Body of pancreas (tissue), 4 donors: Measurements from ENCODE around the gene ERV3-1. TPM values are rescaled to one million over a fixed set of nuclear protein-coding genes. Genes with fewer than 3 reads are reported as not detected.

Source experiments
- ATAC-seq: fragments of 150-250 bp; one replicate; pipeline ENCODE4 v1.9.1; 2016
- DNase-seq, 4 donors: peaks; one replicate each; pipeline ENCODE4 v3.0.0-alpha.2; 2019
- H3K27ac ChIP-seq, 4 donors: fragments of 200-600 bp; sonication (generic); 1 replicate in 3 of 4; 2 replicates in 1 of 4; pipeline versions ENCODE4 v1.5.1 to v1.6.1; 2016 to 2019; ENCODE audit warnings: mild to moderate bottlenecking in 1 of 4, mixed read lengths in 1 of 4, moderate library complexity in 1 of 4
- H3K27me3 ChIP-seq, 2 donors: fragments of 200-600 bp; sonication (generic); one replicate each; pipeline ENCODE4 v1.6.0; 2016; ENCODE audit warnings: mild to moderate bottlenecking in 1 of 2
- H3K36me3 ChIP-seq, 2 donors: fragments of 200-600 bp; sonication (generic); replicated peaks in 1 of 2; 2 replicates each; pipeline ENCODE4 v1.5.1; 2016; ENCODE audit warnings: low read depth in 2 of 2; ENCODE audit not compliant: insufficient read depth in 1 of 2
- H3K4me1 ChIP-seq: fragments of 200-600 bp; sonication (generic); one replicate; pipeline ENCODE4 v1.6.0; 2016
- H3K4me3 ChIP-seq, 2 donors: fragments of 200-600 bp; sonication (generic); 1 replicate in 1 of 2; 2 replicates in 1 of 2; pipeline ENCODE4 v1.5.1; 2016 to 2019
- H3K9me3 ChIP-seq, 3 donors: fragments of 200-600 bp; sonication (generic); 1 replicate in 2 of 3; 2 replicates in 1 of 3; pipeline ENCODE4 v1.5.1; 2016
- CTCF ChIP-seq, 7 experiments: fragments of 450-650 bp in 4 of 7; fragments of 200-600 bp in 3 of 7; sonication (generic) in 3 of 7; IDR thresholded peaks; one replicate each; pipeline ENCODE4 v1.5.1; 2016 to 2019; ENCODE audit warnings: antibody characterized with exemption in 7 of 7
- POLR2A ChIP-seq, 3 donors: fragments of 450-650 bp; IDR thresholded peaks; one replicate each; pipeline ENCODE4 v1.6.1; 2016; ENCODE audit warnings: antibody characterized with exemption in 3 of 3, mild to moderate bottlenecking in 2 of 3
- WGBS, 2 donors: methylation state at CpG; one replicate each; pipeline ENCODE4 v1.1.5; 2017; 5-methylcytosine and 5-hydroxymethylcytosine counted together
- intact Hi-C: fragments of 100-400 bp; cut with DNase I; formaldehyde crosslinking; loops from one replicate; pipeline ENCODE4 v1.15.1; 2023
- total RNA-seq, 2 donors: library from RNA; depleted of rRNA; stranded (reverse); fragments of >200 nt; gene quantifications; one replicate each; pipeline ENCODE4 v1.1.0, GENCODE V29; 2016

ERV3-1 gene
- total RNA-seq, 2 donors from 2014 or later = 9.2 to 16.6 TPM

- WGBS, 2 donors = 90 to 91% methylated on average over 5 to 7 of the region's 7 CpGs
- no peak for TF ChIP-seq CTCF (IDR thresholded peaks at IDR 0.05)
- no peak for TF ChIP-seq POLR2A (IDR thresholded peaks at IDR 0.05)
- Histone ChIP-seq H3K4me1 (peaks cover 63% of the 10 kb centered on the region), H3K9me3 (no peaks in the 10 kb centered on the region), H3K27me3 (no peaks in the 10 kb centered on the region), H3K36me3 (no peaks in the 10 kb centered on the region), H3K4me3 (no peak overlapping the region), H3K27ac (peak overlapping the region; percentile 47 to 83 (median 80))
- intact Hi-C loops = no loop called here
- ATAC-seq = no peak
- DNase-seq = no peak
Observed at GRCh38 chr7:64998865-64999164, 7.7 kb downstream of the ERV3-1 start.

GRCh38 chr7:64997927-64998391, 8.5 kb downstream of the ERV3-1 start:
- Histone ChIP-seq H3K4me1 (peaks cover 56% of the 10 kb centered on the region), H3K4me3 (no peak overlapping the region), H3K27me3 (no peaks in the 10 kb centered on the region), H3K36me3 (no peaks in the 10 kb centered on the region), H3K27ac (peak overlapping the region; percentile 47 to 84 (median 82)), H3K9me3 (no peaks in the 10 kb centered on the region)
- DNase-seq (peak; percentile 62 to 84 (median 75)), ATAC-seq (peak; percentile 82)
- WGBS, 2 donors = 24 to 47% methylated on average over 8 of the region's 8 CpGs
- TF ChIP-seq POLR2A (IDR thresholded peaks at IDR 0.05) = peak in 1 of 3 donors; percentile 3
- TF ChIP-seq CTCF (IDR thresholded peaks at IDR 0.05) = no peak
- intact Hi-C loops = no loop called here

- H3K4me3 ChIP-seq = no peak overlapping the region
- intact Hi-C loops = no loop called here
- DNase-seq (no peak), ATAC-seq (no peak)
- H3K36me3 ChIP-seq = peaks cover 0 to under 1% of the 10 kb centered on the region in 2 donors
- peak overlapping the region; percentile 47 to 84 (median 82) for H3K27ac ChIP-seq
- H3K9me3 ChIP-seq = peaks cover 0 to 2% (median 0%) of the 10 kb centered on the region in 3 donors
- H3K4me1 ChIP-seq = peaks cover 49% of the 10 kb centered on the region
- TF ChIP-seq POLR2A (IDR thresholded peaks at IDR 0.05) = peak in 1 of 3 donors; percentile 2
- TF ChIP-seq CTCF (IDR thresholded peaks at IDR 0.05) = no peak
- no peaks in the 10 kb centered on the region for H3K27me3 ChIP-seq
- 75 to 86% methylated on average over 12 of the region's 12 CpGs for WGBS, 2 donors
Observed at GRCh38 chr7:64997164-64997908, 9.2 kb downstream of the ERV3-1 start.

DNA sequence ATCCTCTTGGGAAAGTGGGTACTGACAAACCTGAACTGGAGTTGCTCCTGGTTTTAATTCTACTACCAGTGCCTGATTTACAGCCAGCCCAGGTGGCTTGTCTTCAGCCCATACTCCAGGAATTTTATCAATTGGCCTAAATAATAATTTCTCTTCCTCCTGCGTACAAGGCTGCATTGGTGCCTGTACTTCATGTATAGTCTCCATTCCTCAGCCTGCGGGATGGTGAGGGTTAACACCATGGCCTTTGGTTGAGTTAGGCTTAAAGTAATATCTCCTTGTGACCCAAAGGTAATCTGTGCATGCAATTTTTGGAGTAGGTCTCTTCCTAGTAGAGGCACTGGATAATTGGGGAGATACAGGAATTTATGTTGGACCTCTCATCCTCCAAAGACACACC, 10.2 kb downstream of the ERV3-1 start:
- H3K4me3 ChIP-seq = no peak overlapping the region
- no peak for DNase-seq
- H3K36me3 ChIP-seq = peaks cover 0 to 2% of the 10 kb centered on the region in 2 donors
- peaks cover 0 to 12% (median 0%) of the 10 kb centered on the region in 3 donors for H3K9me3 ChIP-seq
- TF ChIP-seq CTCF (IDR thresholded peaks at IDR 0.05) (no peak), POLR2A (IDR thresholded peaks at IDR 0.05) (no peak)
- intact Hi-C loops = no loop called here
- no peaks in the 10 kb centered on the region for H3K27me3 ChIP-seq
- H3K4me1 ChIP-seq = peaks cover 39% of the 10 kb centered on the region
- no peak overlapping the region for H3K27ac ChIP-seq
- 100% methylated on average over 2 of the region's 2 CpGs for WGBS, 2 donors
- ATAC-seq = no peak

GRCh38 chr7:64993901-64994300, 12.6 kb downstream of the ERV3-1 start:
- no peak for TF ChIP-seq POLR2A (IDR thresholded peaks at IDR 0.05)
- Histone ChIP-seq H3K4me3 (no peak overlapping the region), H3K4me1 (peaks cover 17% of the 10 kb centered on the region), H3K27me3 (no peaks in the 10 kb centered on the region), H3K9me3 (peaks cover 0 to 24% (median 0%) of the 10 kb centered on the region in 3 donors), H3K27ac (no peak overlapping the region), H3K36me3 (peaks cover 0 to 2% of the 10 kb centered on the region in 2 donors)
- intact Hi-C loops = no loop called here
- DNase-seq = no peak
- 93 to 96% methylated on average over 7 of the region's 7 CpGs for WGBS, 2 donors
- no peak for ATAC-seq
